HUDEP-2 (cell line): ENCODE measurements around the gene LTBP1.
"Not testable (repeated sequence)": the region's sequence is repeated elsewhere in the genome, so short reads cannot be mapped to it uniquely, and the experiment has no call there.

Experiments used
- DNase-seq, 76 experiments: peaks; one replicate each; lab custom pipeline; 2025; ENCODE audit not compliant: unreplicated experiment in 76 of 76; lab: John Stamatoyannopoulos, UW

Gene LTBP1

GRCh38 chr2:32946314-32947075 lies at the start of gene LTBP1:
Gene LTBP1, plus strand, starts transcription at chr2:32946953. Its CDS starts 372 bp downstream, at chr2:32947325.
- DNase-seq: peak in 66 of 76 experiments; percentile 2 to 73 (median 52)

- no peak for DNase-seq
These were observed 46.3 kb upstream of the LTBP1 start for GRCh38 chr2:32900246-32900973.

- DNase-seq: no peak
These were observed 45.4 kb upstream of the LTBP1 start for GRCh38 chr2:32901313-32901712.

- no peak for DNase-seq
These were observed 44.6 kb upstream of the LTBP1 start for GRCh38 chr2:32902174-32902573.

- DNase-seq: no peak
These were observed 43.8 kb upstream of the LTBP1 start for GRCh38 chr2:32902986-32903385.

- DNase-seq: no peak
These were observed 42.7 kb upstream of the LTBP1 start for GRCh38 chr2:32904074-32904473.

GRCh38 chr2:32904751-32905150 lies 42.0 kb upstream of the LTBP1 start:
- no peak for DNase-seq

GRCh38 chr2:32905270-32905669 lies 41.5 kb upstream of the LTBP1 start:
- DNase-seq: no peak

- no peak for DNase-seq
These were observed 35.7 kb upstream of the LTBP1 start for GRCh38 chr2:32910883-32911598.

- DNase-seq: no peak
These were observed 31.1 kb upstream of the LTBP1 start for GRCh38 chr2:32915694-32916093.

- DNase-seq: no peak
These were observed 28.0 kb upstream of the LTBP1 start for GRCh38 chr2:32918774-32919173.

- not testable (repeated sequence) for DNase-seq
These were observed 26.9 kb upstream of the LTBP1 start for GRCh38 chr2:32919901-32920300.

- DNase-seq: not testable (repeated sequence)
These were observed 25.3 kb upstream of the LTBP1 start for GRCh38 chr2:32921486-32921885.

GRCh38 chr2:32922501-32922900 lies 24.3 kb upstream of the LTBP1 start:
- DNase-seq: no peak

GRCh38 chr2:32923109-32923508 lies 23.6 kb upstream of the LTBP1 start:
- no peak for DNase-seq

GRCh38 chr2:32925283-32925815 lies 21.4 kb upstream of the LTBP1 start:
- no peak for DNase-seq

- no peak for DNase-seq
These were observed 20.6 kb upstream of the LTBP1 start for GRCh38 chr2:32925976-32926707.

- no peak for DNase-seq
These were observed 20.1 kb upstream of the LTBP1 start for GRCh38 chr2:32926708-32927084.

- DNase-seq: no peak
These were observed 16.3 kb upstream of the LTBP1 start for GRCh38 chr2:32930436-32930835.

GRCh38 chr2:32931519-32931918 lies 15.2 kb upstream of the LTBP1 start:
- DNase-seq: no peak
